OCI-LY3 (cell line): Measurements from ENCODE around the gene AASS.

ENCODE experiments used
- H2AFZ ChIP-seq: fragments of 200-600, 300-600 bp; shearing (Covaris generic); 2 replicates; pipeline ENCODE4 v1.6.0; 2014; ENCODE audit warnings: antibody characterized with exemption, low read depth, low read length
- H3K27ac ChIP-seq: fragments of 200-600, 300-600 bp; sonication (generic); 2 replicates; pipeline ENCODE4 v1.5.1; 2014; ENCODE audit warnings: mild to moderate bottlenecking, low read length, moderate library complexity, mixed read lengths
- H3K27me3 ChIP-seq: fragments of 200-600, 300-600 bp; sonication (generic); 2 replicates; pipeline ENCODE4 v1.6.1; 2014; ENCODE audit warnings: low read depth, low read length, mixed read lengths
- H3K36me3 ChIP-seq: fragments of 200-600, 300-600 bp; sonication (generic); replicated peaks from 2 replicates; pipeline ENCODE3; 2014; ENCODE audit warnings: low read depth, low read length, mixed read lengths
- H3K4me1 ChIP-seq: fragments of 300-600, 200-600 bp; sonication (generic); 2 replicates; pipeline ENCODE4 v1.6.1; 2014; ENCODE audit warnings: low read length, mixed read lengths
- H3K4me2 ChIP-seq: fragments of 200-600, 300-600 bp; sonication (generic); 2 replicates; pipeline ENCODE4 v1.6.1; 2014; ENCODE audit warnings: low read length, mixed read lengths
- H3K4me3 ChIP-seq: fragments of 300-600, 200-600 bp; sonication (generic); 2 replicates; pipeline ENCODE4 v1.5.1; 2014; ENCODE audit warnings: antibody characterized with exemption, mild to moderate bottlenecking, low read length, moderate library complexity
- H3K79me2 ChIP-seq: fragments of 300-600, 200-600 bp; shearing (Covaris generic); 2 replicates; pipeline ENCODE4 v1.6.1; 2014; ENCODE audit warnings: mild to moderate bottlenecking, low read length, mixed read lengths
- H3K9ac ChIP-seq: fragments of 300-600, 200-600 bp; shearing (Covaris generic); 2 replicates; pipeline ENCODE4 v1.6.0; 2014; ENCODE audit warnings: mild to moderate bottlenecking, low read length, moderate library complexity
- H3K9me3 ChIP-seq: fragments of 200-600, 300-600 bp; shearing (Covaris generic); 2 replicates; pipeline ENCODE4 v1.6.1; 2014; ENCODE audit warnings: low read length, mixed read lengths; ENCODE audit not compliant: insufficient read depth
- H4K20me1 ChIP-seq: fragments of 200-600, 300-600 bp; sonication (generic); 2 replicates; pipeline ENCODE4 v1.6.1; 2016; ENCODE audit warnings: low read length, mixed read lengths; ENCODE audit not compliant: insufficient read depth
- CTCF ChIP-seq: fragments of 200-600, 300-600 bp; sonication (generic); IDR thresholded peaks from 2 replicates; pipeline ENCODE4 v1.5.1; 2014; ENCODE audit warnings: antibody characterized with exemption, low read length, low read depth
- EZH2phosphoT487 ChIP-seq: fragments of 200-600 bp; shearing (Covaris generic); IDR thresholded peaks from 2 replicates; pipeline ENCODE4 v1.6.1; 2018; ENCODE audit warnings: antibody characterized with exemption, mixed run types, low read depth

The AASS gene

GRCh38 chr7:122166740-122167139 is 22.7 kb upstream of the AASS start:
- H3K36me3 ChIP-seq, result no peaks in the 10 kb centered on the region
- no peak overlapping the region for H3K4me3 ChIP-seq
- no peaks in the 10 kb centered on the region for H3K79me2 ChIP-seq
- H4K20me1 ChIP-seq, result no peaks in the 10 kb centered on the region
- H3K27me3 ChIP-seq, result no peaks in the 10 kb centered on the region
- H3K9me3 ChIP-seq, result no peaks in the 10 kb centered on the region
- TF ChIP-seq EZH2phosphoT487 (no peak), CTCF (no peak)
- H3K27ac ChIP-seq, result no peak overlapping the region
- H3K4me2 ChIP-seq, result no peak overlapping the region
- no peaks in the 10 kb centered on the region for H3K4me1 ChIP-seq
- H2AFZ ChIP-seq, result no peak overlapping the region
- H3K9ac ChIP-seq, result no peak overlapping the region

DNA sequence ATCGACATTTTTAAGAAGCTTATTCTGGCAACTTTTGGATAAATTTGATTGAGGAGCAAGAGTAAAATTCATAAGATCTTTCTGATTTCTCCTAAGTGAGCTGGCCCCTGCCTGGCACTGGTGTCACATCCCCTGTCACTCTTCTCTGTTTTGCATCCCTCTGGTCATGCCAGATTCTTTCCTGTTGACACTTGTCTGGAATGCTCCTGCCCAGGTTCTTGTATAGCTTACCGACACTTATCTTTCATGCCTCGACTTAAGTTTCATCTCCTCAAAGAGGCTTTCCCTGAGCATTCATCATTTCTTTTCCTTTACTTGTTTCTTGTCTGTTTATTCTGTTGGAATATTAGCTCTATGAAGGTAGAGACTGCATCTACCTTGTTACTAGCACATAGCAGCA is 22.2 kb upstream of the AASS start:
- Histone ChIP-seq H3K4me2 (no peak overlapping the region), H3K9ac (no peak overlapping the region), H2AFZ (no peak overlapping the region), H3K4me3 (no peak overlapping the region), H3K79me2 (no peaks in the 10 kb centered on the region), H3K27ac (no peak overlapping the region), H3K4me1 (no peaks in the 10 kb centered on the region), H4K20me1 (no peaks in the 10 kb centered on the region), H3K9me3 (no peaks in the 10 kb centered on the region), H3K36me3 (no peaks in the 10 kb centered on the region), H3K27me3 (no peaks in the 10 kb centered on the region)
- TF ChIP-seq CTCF, result no peak
- TF ChIP-seq EZH2phosphoT487, result no peak

DNA sequence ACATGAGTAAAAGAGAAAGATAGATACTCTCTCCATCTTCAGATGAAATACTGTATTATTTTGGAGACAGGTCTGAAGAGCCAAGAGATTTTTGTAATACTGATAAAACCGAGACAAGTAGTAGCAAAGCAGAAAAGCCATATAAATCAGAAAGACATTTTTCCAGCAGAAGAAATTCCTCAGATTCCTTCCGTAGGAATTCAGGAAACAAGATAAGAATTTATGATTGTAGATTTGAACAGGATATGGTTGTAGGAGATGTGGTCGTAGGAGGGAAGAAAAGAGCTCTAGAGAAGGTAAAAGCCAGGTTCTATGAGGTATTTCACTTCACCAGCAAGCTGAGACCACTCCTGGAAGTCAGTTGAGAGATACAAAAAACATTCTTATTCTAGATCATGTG is 17.6 kb upstream of the AASS start:
- Histone ChIP-seq H4K20me1 (no peaks in the 10 kb centered on the region), H3K36me3 (no peaks in the 10 kb centered on the region), H3K4me3 (no peak overlapping the region), H3K9ac (no peak overlapping the region), H3K27ac (no peak overlapping the region), H3K4me2 (no peak overlapping the region), H3K79me2 (no peaks in the 10 kb centered on the region), H3K27me3 (no peaks in the 10 kb centered on the region), H3K9me3 (no peaks in the 10 kb centered on the region), H3K4me1 (no peaks in the 10 kb centered on the region), H2AFZ (no peak overlapping the region)
- TF ChIP-seq CTCF, result no peak
- TF ChIP-seq EZH2phosphoT487, result no peak

DNA sequence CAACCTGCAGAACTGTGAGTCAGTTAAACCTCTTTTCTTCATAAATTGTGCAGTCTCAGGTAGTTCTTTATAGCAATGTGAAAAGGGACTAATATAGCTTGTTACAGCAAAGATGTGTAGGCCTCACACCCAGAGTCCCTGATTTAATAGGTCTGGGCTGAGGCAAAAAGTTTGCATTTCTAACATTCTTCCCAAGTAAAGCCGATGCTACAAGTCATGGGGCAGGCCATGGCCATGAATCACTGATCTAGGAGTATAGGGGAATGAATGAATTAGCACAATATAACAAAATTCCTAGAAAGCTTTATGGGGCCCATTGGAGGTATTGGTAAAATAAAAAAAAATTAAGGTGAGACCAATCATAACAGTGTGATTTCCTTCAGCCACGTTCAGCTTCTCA is 11.5 kb upstream of the AASS start:
- H2AFZ ChIP-seq, result no peak overlapping the region
- H3K9ac ChIP-seq, result no peak overlapping the region
- no peak overlapping the region for H3K27ac ChIP-seq

More for the DNA sequence above, 11.5 kb upstream of the AASS start:
- Histone ChIP-seq H3K9me3 (no peaks in the 10 kb centered on the region), H3K27me3 (no peaks in the 10 kb centered on the region), H4K20me1 (no peaks in the 10 kb centered on the region), H3K4me1 (no peaks in the 10 kb centered on the region), H3K79me2 (no peaks in the 10 kb centered on the region), H3K4me2 (no peak overlapping the region), H3K4me3 (no peak overlapping the region), H3K36me3 (no peaks in the 10 kb centered on the region)
- TF ChIP-seq CTCF (no peak), EZH2phosphoT487 (no peak)
